Choroid plexus epithelial cell (primary cell): Measurements from ENCODE around the gene MAOB.

Source experiments
- DNase-seq: peaks from one replicate; pipeline ENCODE4 v3.0.0-alpha.2; 2010; ENCODE audit warnings: low read depth
- H3K4me3 ChIP-seq: 2 replicates; pipeline ENCODE4 v1.5.1; 2011; ENCODE audit warnings: low read depth, mild to moderate bottlenecking, control low read depth, low read length, moderate library complexity
- CTCF ChIP-seq: conservative IDR thresholded peaks from 2 replicates; pipeline ENCODE4 v1.5.1; 2011; ENCODE audit warnings: low read depth, mild to moderate bottlenecking, control low read depth, inconsistent platforms, low read length, moderate library complexity

MAOB gene

GRCh38 chrX:43813898-43814297, 68.4 kb downstream of the MAOB start:
- peak; percentile 5 for DNase-seq
- peak; percentile 17 for TF ChIP-seq CTCF
- no peak overlapping the region for H3K4me3 ChIP-seq

- no peak for TF ChIP-seq CTCF
- no peak overlapping the region for H3K4me3 ChIP-seq
- no peak for DNase-seq
Observed at GRCh38 chrX:43813319-43813718, 68.9 kb downstream of the MAOB start.

GRCh38 chrX:43809463-43809862, 72.8 kb downstream of the MAOB start:
- no peak for TF ChIP-seq CTCF
- peak; percentile 18 for DNase-seq
- no peak overlapping the region for H3K4me3 ChIP-seq

GRCh38 chrX:43808231-43808630, 74.0 kb downstream of the MAOB start:
- TF ChIP-seq CTCF = no peak

GRCh38 chrX:43805579-43805978, 76.7 kb downstream of the MAOB start:
- no peak overlapping the region for H3K4me3 ChIP-seq
- DNase-seq = peak; percentile 1
- TF ChIP-seq CTCF = no peak

More at GRCh38 chrX:43808231-43808630, 74.0 kb downstream of the MAOB start:
- DNase-seq = no peak
- H3K4me3 ChIP-seq = no peak overlapping the region

- TF ChIP-seq CTCF = no peak
- no peak overlapping the region for H3K4me3 ChIP-seq
- DNase-seq = no peak
Observed at GRCh38 chrX:43804021-43804420, 78.2 kb downstream of the MAOB start.

- DNase-seq = no peak
- H3K4me3 ChIP-seq = no peak overlapping the region
- TF ChIP-seq CTCF = no peak
Observed at GRCh38 chrX:43785930-43786591, 96.2 kb downstream of the MAOB start.
